ENCODE data around the gene CRMP1. TPM values are rescaled to one million over a fixed set of nuclear protein-coding genes. Genes with fewer than 3 reads are reported as not detected.

Gene CRMP1
- total and polyA plus RNA-seq, 9 of the 15 experiments (the other 6 are each of a cell fraction or from before 2014, with no cell fraction given), result 0.03 to 0.04 TPM; not detected in 7

DNA sequence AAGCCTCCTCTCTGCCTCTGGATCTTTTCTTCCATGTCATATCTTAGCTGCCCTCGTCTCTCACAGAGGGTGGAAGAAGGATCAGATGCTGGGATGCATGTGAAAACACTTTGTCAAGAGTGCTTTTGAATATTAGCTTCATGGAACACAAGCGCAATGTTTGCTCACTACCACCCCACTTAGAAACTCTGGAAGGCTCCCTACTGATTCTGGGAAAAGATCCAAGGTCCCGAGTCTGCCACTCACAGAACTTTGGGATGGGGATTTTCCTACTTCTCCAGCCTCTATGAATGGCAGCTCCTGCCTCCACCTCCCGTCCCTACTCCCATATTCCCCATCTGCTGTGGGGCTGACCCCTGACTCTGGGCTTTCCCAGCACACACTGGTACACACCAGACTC lies 40.2 kb upstream of the CRMP1 start (continued):
- TF ChIP-seq, protein P1, sequence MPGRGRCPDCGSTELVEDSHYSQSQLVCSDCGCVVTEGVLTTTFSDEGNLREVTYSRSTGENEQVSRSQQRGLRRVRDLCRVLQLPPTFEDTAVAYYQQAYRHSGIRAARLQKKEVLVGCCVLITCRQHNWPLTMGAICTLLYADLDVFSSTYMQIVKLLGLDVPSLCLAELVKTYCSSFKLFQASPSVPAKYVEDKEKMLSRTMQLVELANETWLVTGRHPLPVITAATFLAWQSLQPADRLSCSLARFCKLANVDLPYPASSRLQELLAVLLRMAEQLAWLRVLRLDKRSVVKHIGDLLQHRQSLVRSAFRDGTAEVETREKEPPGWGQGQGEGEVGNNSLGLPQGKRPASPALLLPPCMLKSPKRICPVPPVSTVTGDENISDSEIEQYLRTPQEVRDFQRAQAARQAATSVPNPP (IDR thresholded peaks at IDR 0.05; ENCODE audit: borderline replicate concordance, insufficient read depth, insufficient read length), result no peak

DNA sequence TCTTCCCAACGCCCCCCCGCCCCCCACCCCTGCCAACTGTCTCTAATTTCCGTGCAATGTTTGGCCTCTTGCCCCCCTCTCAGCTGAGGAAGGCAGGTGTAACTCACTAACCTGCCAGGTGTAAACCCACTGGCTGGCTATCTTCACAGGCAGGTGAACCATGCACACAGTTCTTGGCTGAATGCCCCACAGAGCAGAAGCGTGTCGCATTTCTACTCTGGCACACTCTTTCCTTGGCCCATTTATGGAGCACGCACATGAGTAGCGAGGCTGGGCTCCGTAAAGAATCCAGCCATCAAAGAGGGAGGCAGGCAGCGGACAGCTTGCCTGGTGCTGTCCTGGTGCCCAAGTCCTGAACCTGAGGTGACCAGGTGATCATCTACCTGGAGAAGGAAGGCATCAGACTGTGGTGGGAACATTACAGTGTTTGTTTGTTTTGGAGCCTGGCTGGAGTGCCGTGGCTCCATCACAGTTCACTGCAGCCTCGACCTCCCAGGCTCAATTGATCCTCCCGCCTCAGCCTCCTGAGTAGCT lies 39.2 kb upstream of the CRMP1 start:
- Histone ChIP-seq H3K4me2 (ENCODE audit: insufficient read depth, low read length) (no peak overlapping the region), H4K20me1 (replicated peaks; ENCODE audit: control insufficient read depth, insufficient read depth, low read length) (no peaks in the 10 kb centered on the region), H3K27me3 (ENCODE audit: control insufficient read depth in 2 of 2, insufficient read depth in 2 of 2, low read length in 2 of 2) (peaks cover 5 to 23% of the 10 kb centered on the region in 2 experiments; a peak in 3 of 5 replicates), H3K9ac (ENCODE audit: insufficient read depth in 1 of 2, low read depth in 2 of 2, low read length in 2 of 2) (no peak overlapping the region), H3K27ac (ENCODE audit: extremely low read depth, low read depth, low read length) (no peak overlapping the region), H3K36me3 (ENCODE audit: control insufficient read depth, insufficient read depth, low read length) (no peaks in the 10 kb centered on the region), H3K4me1 (replicated peaks in 1 of 2; ENCODE audit: control insufficient read depth in 2 of 2, insufficient read depth in 2 of 2, low read length in 2 of 2) (no peaks in the 10 kb centered on the region), H3K79me2 (ENCODE audit: control insufficient read depth, insufficient read depth, low read length) (no peaks in the 10 kb centered on the region), H3K9me3 (replicated peaks; ENCODE audit: control insufficient read depth, insufficient read depth, low read depth, low read length) (no peaks in the 10 kb centered on the region), H3K4me3 (no peak overlapping the region), H2AFZ (ENCODE audit: low read depth, low read length) (no peak overlapping the region), H3K9me1 (ENCODE audit: control insufficient read depth, insufficient read depth, low read length) (no peaks in the 10 kb centered on the region)
- no peak for ATAC-seq
- no TSS peak for BruUV-seq (replicated peaks)
- TF ChIP-seq FOXJ3 (CRISPR knock-in tag; IDR thresholded peaks at IDR 0.05), result no peak
- no peak for TF ChIP-seq RBM34 (IDR thresholded peaks at IDR 0.05; ENCODE audit: borderline replicate concordance, insufficient read depth, low read length)
- no peak for TF ChIP-seq ZC3H4 (CRISPR knock-in tag; IDR thresholded peaks at IDR 0.05; ENCODE audit: borderline replicate concordance)
- TF ChIP-seq ZNF124 (CRISPR knock-in tag; IDR thresholded peaks at IDR 0.05), result no peak
- TF ChIP-seq ZZZ3 (IDR thresholded peaks at IDR 0.05), result no peak
- TF ChIP-seq, protein P2, sequence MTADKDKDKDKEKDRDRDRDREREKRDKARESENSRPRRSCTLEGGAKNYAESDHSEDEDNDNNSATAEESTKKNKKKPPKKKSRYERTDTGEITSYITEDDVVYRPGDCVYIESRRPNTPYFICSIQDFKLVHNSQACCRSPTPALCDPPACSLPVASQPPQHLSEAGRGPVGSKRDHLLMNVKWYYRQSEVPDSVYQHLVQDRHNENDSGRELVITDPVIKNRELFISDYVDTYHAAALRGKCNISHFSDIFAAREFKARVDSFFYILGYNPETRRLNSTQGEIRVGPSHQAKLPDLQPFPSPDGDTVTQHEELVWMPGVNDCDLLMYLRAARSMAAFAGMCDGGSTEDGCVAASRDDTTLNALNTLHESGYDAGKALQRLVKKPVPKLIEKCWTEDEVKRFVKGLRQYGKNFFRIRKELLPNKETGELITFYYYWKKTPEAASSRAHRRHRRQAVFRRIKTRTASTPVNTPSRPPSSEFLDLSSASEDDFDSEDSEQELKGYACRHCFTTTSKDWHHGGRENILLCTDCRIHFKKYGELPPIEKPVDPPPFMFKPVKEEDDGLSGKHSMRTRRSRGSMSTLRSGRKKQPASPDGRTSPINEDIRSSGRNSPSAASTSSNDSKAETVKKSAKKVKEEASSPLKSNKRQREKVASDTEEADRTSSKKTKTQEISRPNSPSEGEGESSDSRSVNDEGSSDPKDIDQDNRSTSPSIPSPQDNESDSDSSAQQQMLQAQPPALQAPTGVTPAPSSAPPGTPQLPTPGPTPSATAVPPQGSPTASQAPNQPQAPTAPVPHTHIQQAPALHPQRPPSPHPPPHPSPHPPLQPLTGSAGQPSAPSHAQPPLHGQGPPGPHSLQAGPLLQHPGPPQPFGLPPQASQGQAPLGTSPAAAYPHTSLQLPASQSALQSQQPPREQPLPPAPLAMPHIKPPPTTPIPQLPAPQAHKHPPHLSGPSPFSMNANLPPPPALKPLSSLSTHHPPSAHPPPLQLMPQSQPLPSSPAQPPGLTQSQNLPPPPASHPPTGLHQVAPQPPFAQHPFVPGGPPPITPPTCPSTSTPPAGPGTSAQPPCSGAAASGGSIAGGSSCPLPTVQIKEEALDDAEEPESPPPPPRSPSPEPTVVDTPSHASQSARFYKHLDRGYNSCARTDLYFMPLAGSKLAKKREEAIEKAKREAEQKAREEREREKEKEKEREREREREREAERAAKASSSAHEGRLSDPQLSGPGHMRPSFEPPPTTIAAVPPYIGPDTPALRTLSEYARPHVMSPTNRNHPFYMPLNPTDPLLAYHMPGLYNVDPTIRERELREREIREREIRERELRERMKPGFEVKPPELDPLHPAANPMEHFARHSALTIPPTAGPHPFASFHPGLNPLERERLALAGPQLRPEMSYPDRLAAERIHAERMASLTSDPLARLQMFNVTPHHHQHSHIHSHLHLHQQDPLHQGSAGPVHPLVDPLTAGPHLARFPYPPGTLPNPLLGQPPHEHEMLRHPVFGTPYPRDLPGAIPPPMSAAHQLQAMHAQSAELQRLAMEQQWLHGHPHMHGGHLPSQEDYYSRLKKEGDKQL (CRISPR knock-in tag; IDR thresholded peaks at IDR 0.05; ENCODE audit: borderline replicate concordance), result no peak
- 2% methylated on average over 12 of the region's 12 CpGs for WGBS (ENCODE audit: insufficient coverage, low coverage, missing lambda C conversion rate)
- intact Hi-C loops (cut with micrococcal nuclease), result no loop called here
- ChIA-PET POLR2A (no interaction called here), CTCF (ENCODE audit: low intra/inter-chr PET ratio) (no interaction called here)
- no peak for DNase-seq (ENCODE audit: extremely low read depth in 1 of 4, low spot score in 3 of 4)
- no peak for FAIRE-seq
- in situ Hi-C loops (cut with MboI), result no loop called here
